CD14-positive monocyte (primary cell): ENCODE results near the gene LRRC25. TPM values are rescaled to one million over a fixed set of nuclear protein-coding genes. Genes with fewer than 3 reads are reported as not detected.
A peak's percentile ranks its signal among the peaks of the same experiment; 100 is the strongest.

Experiments
- DNase-seq, 3 donors: peaks; one replicate each; pipeline ENCODE4 v3.0.0-alpha.2; 2011 to 2022
- H2AFZ ChIP-seq: 2 replicates; pipeline ENCODE4 v1.6.0; 2012; ENCODE audit warnings: mild to moderate bottlenecking, low read depth, low read length, inconsistent platforms; ENCODE audit not compliant: insufficient read depth, poor library complexity, severe bottlenecking
- H3K27ac ChIP-seq, 2 donors: 1 replicate in 1 of 2; 2 replicates in 1 of 2; pipeline ENCODE4 v1.5.1; 2012 to 2013; ENCODE audit warnings: low read length in 2 of 2, control low read depth in 1 of 2, inconsistent platforms in 1 of 2, low read depth in 1 of 2, mild to moderate bottlenecking in 1 of 2
- H3K27me3 ChIP-seq, 2 donors: one replicate each; pipeline versions ENCODE4 v1.6.0 to v1.6.1; 2011 to 2013; ENCODE audit warnings: low read length in 2 of 2; ENCODE audit not compliant: control insufficient read depth in 2 of 2, insufficient read depth in 2 of 2
- H3K36me3 ChIP-seq, 2 donors: replicated peaks in 1 of 2; 1 replicate in 1 of 2; 2 replicates in 1 of 2; pipeline versions ENCODE4 v1.5.1 to v1.6.1; 2012 to 2013; ENCODE audit warnings: low read length in 2 of 2, control low read depth in 1 of 2, inconsistent platforms in 1 of 2, mild to moderate bottlenecking in 1 of 2; ENCODE audit not compliant: insufficient read depth in 2 of 2, control insufficient read depth in 1 of 2
- H3K4me1 ChIP-seq, 2 donors: 1 replicate in 1 of 2; 2 replicates in 1 of 2; pipeline versions ENCODE4 v1.5.1 to v1.6.1; 2012 to 2013; ENCODE audit warnings: low read length in 2 of 2, control low read depth in 1 of 2, inconsistent platforms in 1 of 2, mild to moderate bottlenecking in 1 of 2, moderate library complexity in 1 of 2; ENCODE audit not compliant: insufficient read depth in 2 of 2, control insufficient read depth in 1 of 2
- H3K4me2 ChIP-seq: replicated peaks from 2 replicates; pipeline ENCODE3; 2012; ENCODE audit warnings: low read length, moderate library complexity, mild to moderate bottlenecking; ENCODE audit not compliant: poor library complexity, severe bottlenecking; ENCODE audit errors: extremely low read depth
- H3K4me3 ChIP-seq, 3 experiments: fragments of 200-600 bp in 1 of 3; sonication (generic) in 1 of 3; replicated peaks in 1 of 3; 1 replicate in 2 of 3; 2 replicates in 1 of 3; pipeline ENCODE4 v1.5.1; 2011 to 2013; ENCODE audit warnings: low read length in 3 of 3, mild to moderate bottlenecking in 3 of 3, control low read depth in 2 of 3, low read depth in 2 of 3, inconsistent platforms in 1 of 3, moderate library complexity in 1 of 3
- H3K79me2 ChIP-seq: 2 replicates; pipeline ENCODE4 v1.6.0; 2012; ENCODE audit warnings: mild to moderate bottlenecking, control low read depth, inconsistent platforms, low read length, moderate library complexity; ENCODE audit not compliant: insufficient read depth
- H3K9ac ChIP-seq: 2 replicates; pipeline ENCODE4 v1.6.0; 2017; ENCODE audit warnings: low read length, mild to moderate bottlenecking; ENCODE audit not compliant: insufficient read depth, poor library complexity, severe bottlenecking
- H3K9me3 ChIP-seq, 2 donors: replicated peaks in 1 of 2; 1 replicate in 1 of 2; 2 replicates in 1 of 2; pipeline versions ENCODE4 v1.5.1 to v1.6.1; 2012 to 2013; ENCODE audit warnings: low read length in 2 of 2, control low read depth in 1 of 2; ENCODE audit not compliant: control insufficient read depth in 1 of 2, insufficient read depth in 1 of 2
- H4K20me1 ChIP-seq: 2 replicates; pipeline ENCODE4 v1.6.0; 2012; ENCODE audit warnings: mild to moderate bottlenecking, low read length, control low read depth, moderate library complexity; ENCODE audit not compliant: insufficient read depth
- H3K27ac Mint-ChIP-seq, 7 donors: one replicate each; pipeline ENCODE4 v1.8.0; 2020; ENCODE audit warnings: mild to moderate bottlenecking in 7 of 7, mixed read lengths in 7 of 7, moderate library complexity in 6 of 7, inconsistent platforms in 2 of 7
- H3K27me3 Mint-ChIP-seq, 3 donors: one replicate each; pipeline ENCODE4 v1.8.0; 2021 to 2022; ENCODE audit warnings: low read depth in 3 of 3, mild to moderate bottlenecking in 3 of 3, mixed read lengths in 3 of 3, moderate library complexity in 3 of 3, inconsistent platforms in 1 of 3
- H3K36me3 Mint-ChIP-seq, 2 donors: one replicate each; pipeline ENCODE4 v1.8.0; 2020; ENCODE audit warnings: mixed read lengths in 2 of 2, inconsistent platforms in 1 of 2, mild to moderate bottlenecking in 1 of 2
- H3K4me1 Mint-ChIP-seq: one replicate; pipeline ENCODE4 v1.8.0; 2020; ENCODE audit warnings: mild to moderate bottlenecking, mixed read lengths
- H3K4me3 Mint-ChIP-seq, 2 donors: one replicate each; pipeline ENCODE4 v1.8.0; 2020; ENCODE audit warnings: mild to moderate bottlenecking in 2 of 2, mixed read lengths in 2 of 2, moderate library complexity in 1 of 2
- H3K9me3 Mint-ChIP-seq, 7 donors: one replicate each; pipeline ENCODE4 v1.8.0; 2020 to 2022; ENCODE audit warnings: mixed read lengths in 7 of 7, mild to moderate bottlenecking in 6 of 7, moderate library complexity in 6 of 7, inconsistent platforms in 2 of 7
- WGBS: methylation state at CpG from one replicate; pipeline ENCODE4 v1.1.5; 2013; ENCODE audit warnings: missing lambda C conversion rate; ENCODE audit not compliant: insufficient coverage; 5-methylcytosine and 5-hydroxymethylcytosine counted together
- intact Hi-C, 2 donors: fragments of 100-400 bp; cut with micrococcal nuclease; formaldehyde crosslinking; loops; one replicate each; pipeline versions ENCODE4 v1.15.0 to v1.15.1; 2023
- polyA plus RNA-seq, 3 donors: library from polyadenylated mRNA; depleted of rRNA in 1 of 3; unstranded in 2 of 3; stranded (reverse) in 1 of 3; fragments of 300-500 nt in 2 of 3; fragments of >200 nt in 1 of 3; fragmentation: Illumina TruSeq in 2 of 3; gene quantifications; 1 replicate in 2 of 3; 2 replicates in 1 of 3; pipeline ENCODE4 v1.2.3, GENCODE V29; 2012 to 2021
- TF ChIP-seq, protein P1 (sequence below): fragments of 200-600 bp; IDR thresholded peaks from one replicate; pipeline ENCODE4 v1.8.0; 2022; ENCODE audit warnings: antibody characterized with exemption, mild to moderate bottlenecking

The LRRC25 gene
- polyA plus RNA-seq, 3 donors: 173 to 581 (median 416) TPM

- H3K79me2 ChIP-seq: peaks cover 7% of the 10 kb centered on the region
- H4K20me1 ChIP-seq: peaks cover 4% of the 10 kb centered on the region
- H3K27me3 ChIP-seq: no peaks in the 10 kb centered on the region
- no peaks in the 10 kb centered on the region for H3K36me3 ChIP-seq
- peaks cover 2 to 6% (median 6%) of the 10 kb centered on the region in 3 donors for H3K27me3 Mint-ChIP-seq
- peak overlapping the region; percentile 91 for H3K4me2 ChIP-seq
- H3K9me3 ChIP-seq: no peaks in the 10 kb centered on the region
- H2AFZ ChIP-seq: peak overlapping the region; percentile 54
- DNase-seq: peak; percentile 45 to 78 (median 64)
- 0% methylated on average over 11 of the region's 25 CpGs for WGBS
- TF ChIP-seq, protein P1, sequence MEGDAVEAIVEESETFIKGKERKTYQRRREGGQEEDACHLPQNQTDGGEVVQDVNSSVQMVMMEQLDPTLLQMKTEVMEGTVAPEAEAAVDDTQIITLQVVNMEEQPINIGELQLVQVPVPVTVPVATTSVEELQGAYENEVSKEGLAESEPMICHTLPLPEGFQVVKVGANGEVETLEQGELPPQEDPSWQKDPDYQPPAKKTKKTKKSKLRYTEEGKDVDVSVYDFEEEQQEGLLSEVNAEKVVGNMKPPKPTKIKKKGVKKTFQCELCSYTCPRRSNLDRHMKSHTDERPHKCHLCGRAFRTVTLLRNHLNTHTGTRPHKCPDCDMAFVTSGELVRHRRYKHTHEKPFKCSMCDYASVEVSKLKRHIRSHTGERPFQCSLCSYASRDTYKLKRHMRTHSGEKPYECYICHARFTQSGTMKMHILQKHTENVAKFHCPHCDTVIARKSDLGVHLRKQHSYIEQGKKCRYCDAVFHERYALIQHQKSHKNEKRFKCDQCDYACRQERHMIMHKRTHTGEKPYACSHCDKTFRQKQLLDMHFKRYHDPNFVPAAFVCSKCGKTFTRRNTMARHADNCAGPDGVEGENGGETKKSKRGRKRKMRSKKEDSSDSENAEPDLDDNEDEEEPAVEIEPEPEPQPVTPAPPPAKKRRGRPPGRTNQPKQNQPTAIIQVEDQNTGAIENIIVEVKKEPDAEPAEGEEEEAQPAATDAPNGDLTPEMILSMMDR: no peak
- H3K4me1 Mint-ChIP-seq: peaks cover 55% of the 10 kb centered on the region
- H3K27ac ChIP-seq: peak overlapping the region; percentile 99
- H3K9ac ChIP-seq: peak overlapping the region; percentile 90
- H3K4me1 ChIP-seq: peaks cover 53 to 68% of the 10 kb centered on the region in 2 donors
- peak overlapping the region; percentile 74 to 92 for H3K4me3 Mint-ChIP-seq
- peak overlapping the region in 2 of 3 experiments; percentile 41 to 74 for H3K4me3 ChIP-seq
- peaks cover 0 to 3% (median 0%) of the 10 kb centered on the region in 7 donors for H3K9me3 Mint-ChIP-seq
- peak overlapping the region; percentile 99 to 100 (median 100) for H3K27ac Mint-ChIP-seq
- intact Hi-C loops: loop anchor here (5.0 to 10.0 kb wide), 3 partner anchors 141 to 211 kb away; partner anchors contain the start of genes IQCN (in 2 of the 2) and RAB3A (in 1 of the 2)
- no peaks in the 10 kb centered on the region for H3K36me3 Mint-ChIP-seq
These were observed 17.9 kb upstream of the LRRC25 start for GRCh38 chr19:18415178-18415867.

- no peak for DNase-seq
- H3K27me3 ChIP-seq: no peaks in the 10 kb centered on the region
- peak overlapping the region; percentile 74 to 75 for H3K4me3 Mint-ChIP-seq
- H3K4me2 ChIP-seq: peak overlapping the region; percentile 91
- WGBS: 5% methylated on average over 8 of the region's 11 CpGs
- H3K9ac ChIP-seq: peak overlapping the region; percentile 42
- H2AFZ ChIP-seq: peak overlapping the region; percentile 54
- H3K4me1 ChIP-seq: peaks cover 48 to 65% of the 10 kb centered on the region in 2 donors
- H3K27ac Mint-ChIP-seq: peak overlapping the region; percentile 89 to 100 (median 91)
- H3K9me3 Mint-ChIP-seq: peaks cover 0 to 2% (median 0%) of the 10 kb centered on the region in 7 donors
- peak overlapping the region; percentile 99 for H3K27ac ChIP-seq
- peak overlapping the region in 2 of 3 experiments; percentile 41 to 74 for H3K4me3 ChIP-seq
- H3K36me3 ChIP-seq: no peaks in the 10 kb centered on the region
- H3K9me3 ChIP-seq: no peaks in the 10 kb centered on the region
- H3K4me1 Mint-ChIP-seq: peaks cover 53% of the 10 kb centered on the region
- H3K79me2 ChIP-seq: peaks cover under 1% of the 10 kb centered on the region
- no peaks in the 10 kb centered on the region for H4K20me1 ChIP-seq
- TF ChIP-seq, protein P1: no peak
- intact Hi-C loops: loop anchor here (5.0 to 10.0 kb wide), 3 partner anchors 140 to 210 kb away; partner anchors contain the start of genes IQCN (in 2 of the 2) and RAB3A (in 1 of the 2)
- H3K27me3 Mint-ChIP-seq: peaks cover 2 to 6% (median 6%) of the 10 kb centered on the region in 3 donors
- no peaks in the 10 kb centered on the region for H3K36me3 Mint-ChIP-seq
These were observed 17.2 kb upstream of the LRRC25 start for GRCh38 chr19:18414504-18415177.
